ENCODE measurements around the gene DDX19B. TPM values are rescaled to one million over a fixed set of nuclear protein-coding genes. Genes with fewer than 3 reads are reported as not detected.
"Not testable (repeated sequence)": the region's sequence is repeated elsewhere in the genome, so short reads cannot be mapped to it uniquely, and the experiment has no call there.

DDX19B gene
- total and polyA plus RNA-seq, 7 donors: 16.6 to 34.2 (median 23.4) TPM

DNA sequence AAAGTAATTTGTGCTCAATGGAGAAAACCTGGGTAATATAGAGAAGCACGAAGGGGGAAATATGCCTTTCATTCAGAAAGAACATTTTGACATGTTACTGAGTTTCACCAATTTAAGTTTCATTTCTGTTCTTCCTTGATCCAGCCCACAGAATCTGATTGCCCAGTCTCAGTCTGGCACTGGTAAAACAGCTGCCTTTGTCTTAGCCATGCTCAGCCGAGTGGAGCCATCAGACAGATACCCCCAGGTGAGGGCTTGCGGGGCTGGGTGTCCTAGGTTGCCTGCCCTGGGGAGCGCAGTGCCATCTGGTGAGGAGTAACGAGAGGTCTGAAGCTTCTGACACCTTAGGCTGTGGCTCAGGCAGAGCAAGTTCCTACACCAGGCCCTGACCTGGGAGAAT is 65.4 kb downstream of the DDX19B start:
- no peaks in the 10 kb centered on the region for H3K4me1 ChIP-seq
- intact Hi-C loops (cut with DNase I): no loop called here

DNA sequence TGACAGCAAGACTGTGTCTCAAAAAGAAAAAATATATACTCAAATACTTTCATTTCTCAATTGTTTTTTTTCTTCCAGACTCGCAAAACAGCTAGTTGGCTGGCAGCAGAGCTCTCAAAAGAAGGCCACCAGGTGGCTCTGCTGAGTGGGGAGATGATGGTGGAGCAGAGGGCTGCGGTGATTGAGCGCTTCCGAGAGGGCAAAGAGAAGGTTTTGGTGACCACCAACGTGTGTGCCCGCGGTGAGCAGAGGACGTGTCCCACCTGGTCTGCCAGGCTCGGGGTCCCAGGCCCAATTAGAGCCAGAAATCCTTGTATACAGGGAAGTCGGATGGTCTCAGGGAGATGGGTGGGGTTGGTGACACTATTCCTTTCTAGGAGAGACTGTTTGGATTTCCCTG is 71.2 kb downstream of the DDX19B start:
- intact Hi-C loops (cut with DNase I): loop anchor here (10.0 kb wide), 1 partner anchor 285 kb away; no protein-coding TSS in a partner anchor

More for the DNA sequence above, 65.4 kb downstream of the DDX19B start:
- Histone ChIP-seq H3K27ac (no peak overlapping the region), H3K27me3 (no peaks in the 10 kb centered on the region), H3K4me3 (no peak overlapping the region), H3K9me3 (no peaks in the 10 kb centered on the region), H3K36me3 (peaks cover 36 to 100% (median 63%) of the 10 kb centered on the region in 4 donors)
- WGBS, 2 donors: 91 to 94% methylated on average over 5 of the region's 5 CpGs
- DNase-seq: no peak
- no peak for TF ChIP-seq EP300 (IDR thresholded peaks at IDR 0.05)
- TF ChIP-seq POLR2A (IDR thresholded peaks at IDR 0.05): no peak
- no peak for TF ChIP-seq POLR2AphosphoS5 (IDR thresholded peaks at IDR 0.05)
- TF ChIP-seq, protein P1, sequence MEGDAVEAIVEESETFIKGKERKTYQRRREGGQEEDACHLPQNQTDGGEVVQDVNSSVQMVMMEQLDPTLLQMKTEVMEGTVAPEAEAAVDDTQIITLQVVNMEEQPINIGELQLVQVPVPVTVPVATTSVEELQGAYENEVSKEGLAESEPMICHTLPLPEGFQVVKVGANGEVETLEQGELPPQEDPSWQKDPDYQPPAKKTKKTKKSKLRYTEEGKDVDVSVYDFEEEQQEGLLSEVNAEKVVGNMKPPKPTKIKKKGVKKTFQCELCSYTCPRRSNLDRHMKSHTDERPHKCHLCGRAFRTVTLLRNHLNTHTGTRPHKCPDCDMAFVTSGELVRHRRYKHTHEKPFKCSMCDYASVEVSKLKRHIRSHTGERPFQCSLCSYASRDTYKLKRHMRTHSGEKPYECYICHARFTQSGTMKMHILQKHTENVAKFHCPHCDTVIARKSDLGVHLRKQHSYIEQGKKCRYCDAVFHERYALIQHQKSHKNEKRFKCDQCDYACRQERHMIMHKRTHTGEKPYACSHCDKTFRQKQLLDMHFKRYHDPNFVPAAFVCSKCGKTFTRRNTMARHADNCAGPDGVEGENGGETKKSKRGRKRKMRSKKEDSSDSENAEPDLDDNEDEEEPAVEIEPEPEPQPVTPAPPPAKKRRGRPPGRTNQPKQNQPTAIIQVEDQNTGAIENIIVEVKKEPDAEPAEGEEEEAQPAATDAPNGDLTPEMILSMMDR (IDR thresholded peaks at IDR 0.05): no peak

DNA sequence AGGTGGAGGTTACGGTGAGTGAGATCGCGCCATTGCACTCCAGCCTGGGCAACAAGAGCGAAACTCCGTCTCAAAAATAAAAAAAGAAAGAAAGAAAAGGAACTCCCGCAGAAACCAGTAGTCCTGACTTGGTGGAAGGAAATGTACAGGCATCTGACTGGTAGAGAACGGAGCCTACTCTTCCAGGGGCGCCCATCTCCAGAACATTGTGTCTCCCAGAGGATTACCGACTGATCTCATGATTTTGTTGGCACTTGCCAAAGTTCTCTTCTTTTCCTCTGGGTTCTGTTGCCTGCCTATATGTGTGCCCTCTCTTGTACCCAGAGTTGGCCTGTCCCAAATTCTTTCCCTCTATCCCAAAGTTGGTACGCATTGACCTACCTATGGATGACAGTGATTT is 71.9 kb downstream of the DDX19B start:
- peaks cover 16 to 96% (median 31%) of the 10 kb centered on the region in 4 donors for H3K36me3 ChIP-seq

More for the DNA sequence above, 71.2 kb downstream of the DDX19B start:
- not testable (repeated sequence) for H3K4me3 ChIP-seq, DNase-seq, H3K27me3 ChIP-seq, H3K4me1 ChIP-seq, H3K27ac ChIP-seq, H3K9me3 ChIP-seq
- TF ChIP-seq, protein P1 (IDR thresholded peaks at IDR 0.05): peak; percentile 4 to 57 (median 52)
- 35 to 57% methylated on average over 10 of the region's 10 CpGs for WGBS, 2 donors
- H3K36me3 ChIP-seq: peaks cover 24 to 96% (median 34%) of the 10 kb centered on the region in 4 donors

DNA sequence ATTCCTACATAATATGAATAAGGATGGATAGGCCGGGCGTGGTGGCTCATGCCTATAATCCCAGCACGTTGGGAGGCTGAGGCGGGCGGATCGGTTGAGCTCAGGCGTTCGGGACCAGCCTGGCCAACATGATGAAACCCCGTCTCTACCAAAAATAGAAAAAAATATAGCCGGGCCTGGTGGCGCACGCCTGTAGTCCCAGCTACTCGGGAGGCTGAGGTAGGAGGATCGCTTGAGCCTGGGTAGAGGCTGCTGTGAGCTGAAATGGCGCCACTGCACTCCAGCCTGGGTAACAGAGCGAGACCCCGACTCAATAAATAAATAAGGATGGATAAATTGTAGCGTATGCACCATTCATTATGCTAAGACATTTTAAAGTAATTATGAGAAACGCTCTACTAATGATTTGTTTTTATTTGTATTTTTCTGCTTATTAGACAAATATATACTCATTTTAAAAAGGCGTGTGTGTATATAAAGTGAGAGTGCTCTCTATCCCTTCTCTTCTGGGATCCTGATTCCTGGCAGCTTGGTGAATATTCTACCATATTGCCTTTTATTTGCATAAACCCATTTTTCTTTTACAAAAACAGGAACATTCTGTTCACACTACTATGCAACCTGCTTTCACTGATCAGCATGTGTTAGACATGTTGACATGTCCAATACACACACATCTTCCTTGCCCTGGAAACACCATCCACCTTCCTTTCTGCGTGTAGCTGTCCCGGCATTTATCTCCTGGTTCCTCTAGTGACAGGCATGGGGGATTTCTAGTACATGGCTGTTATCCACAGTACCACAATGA is 74.1 kb downstream of the DDX19B start:
- Histone ChIP-seq H3K36me3 (peaks cover 10 to 85% (median 29%) of the 10 kb centered on the region in 4 donors), H3K4me3 (no peak overlapping the region), H3K27me3 (no peaks in the 10 kb centered on the region), H3K4me1 (no peaks in the 10 kb centered on the region), H3K27ac (no peak overlapping the region), H3K9me3 (no peaks in the 10 kb centered on the region)
- TF ChIP-seq, protein P1 (IDR thresholded peaks at IDR 0.05): no peak
- TF ChIP-seq EP300 (IDR thresholded peaks at IDR 0.05): no peak
- TF ChIP-seq POLR2AphosphoS5 (IDR thresholded peaks at IDR 0.05): no peak
- TF ChIP-seq POLR2A (IDR thresholded peaks at IDR 0.05): no peak
- intact Hi-C loops (cut with DNase I): loop anchor here (10.0 kb wide), 1 partner anchor 282 kb away; no protein-coding TSS in a partner anchor
- WGBS, 2 donors: 93 to 96% methylated on average over 22 of the region's 22 CpGs
- no peak for DNase-seq

More for the DNA sequence above, 71.9 kb downstream of the DDX19B start:
- H3K27ac ChIP-seq: no peak overlapping the region
- TF ChIP-seq POLR2AphosphoS5 (IDR thresholded peaks at IDR 0.05): no peak
- no peak for TF ChIP-seq EP300 (IDR thresholded peaks at IDR 0.05)
- TF ChIP-seq POLR2A (IDR thresholded peaks at IDR 0.05): no peak
- TF ChIP-seq, protein P1 (IDR thresholded peaks at IDR 0.05): no peak
- H3K27me3 ChIP-seq: no peaks in the 10 kb centered on the region
- H3K9me3 ChIP-seq: no peaks in the 10 kb centered on the region
- 94 to 97% methylated on average over 10 of the region's 10 CpGs for WGBS, 2 donors
- no peaks in the 10 kb centered on the region for H3K4me1 ChIP-seq
- no peak for DNase-seq
- H3K4me3 ChIP-seq: no peak overlapping the region
- intact Hi-C loops (cut with DNase I): loop anchor here (10.0 kb wide), 1 partner anchor 284 kb away; no protein-coding TSS in a partner anchor

Measured in sigmoid colon (tissue), 7 donors.